ENCODE results near the gene C11orf52.

Gene C11orf52, protein sequence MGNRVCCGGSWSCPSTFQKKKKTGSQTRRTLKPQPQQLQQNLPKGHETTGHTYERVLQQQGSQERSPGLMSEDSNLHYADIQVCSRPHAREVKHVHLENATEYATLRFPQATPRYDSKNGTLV

DNA sequence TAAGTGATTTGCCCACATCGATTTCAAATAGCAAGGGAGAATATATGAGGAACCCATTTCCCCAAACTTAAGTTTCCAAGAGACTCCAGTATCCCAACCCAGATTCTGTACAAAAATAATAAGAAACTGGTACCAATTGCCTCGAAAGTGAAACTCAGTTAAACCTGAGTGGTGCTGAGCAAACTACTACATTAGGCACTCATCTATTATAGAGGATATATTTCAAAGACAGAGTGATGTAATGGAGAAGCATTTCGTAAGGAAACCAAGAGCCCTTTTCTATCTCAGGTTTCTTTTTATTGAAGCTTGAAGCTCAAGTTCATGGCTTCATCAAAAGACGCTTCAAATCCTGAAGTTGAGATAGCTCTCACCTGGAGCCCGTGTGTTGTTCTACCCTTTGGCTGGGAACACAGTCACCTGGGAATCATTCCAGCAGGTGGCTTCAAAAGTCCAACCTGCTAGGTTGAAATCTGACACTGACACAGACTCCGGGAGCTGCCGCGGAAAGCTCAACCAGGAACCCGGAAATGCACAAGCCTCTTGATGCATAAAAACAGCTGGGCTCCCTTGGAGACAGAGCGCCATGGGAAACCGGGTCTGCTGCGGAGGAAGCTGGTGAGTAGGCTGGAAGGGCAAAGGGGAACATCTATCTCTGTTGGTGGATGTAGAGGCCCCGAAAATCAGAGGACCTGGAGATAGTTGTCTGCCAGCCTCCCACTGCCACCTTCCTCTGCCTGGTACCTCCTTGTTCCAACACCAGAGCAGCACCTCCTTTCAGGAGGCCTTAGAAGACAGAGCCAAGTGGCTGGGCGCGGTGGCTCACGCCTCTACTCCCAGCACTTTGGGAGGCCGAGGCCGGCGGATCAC, at the start of gene C11orf52:
Gene C11orf52 (plus strand): TSS at position 524 of the 867 bp plus-strand sequence. CDS start 60 bp downstream, at position 584.
- no peak within 1 kb of the TSS for H3K9ac ChIP-seq
- 0 out of 2 replicates have a peak within 1 kb of the TSS, but pooled peaks have one; percentile 21 for H3K4me2 ChIP-seq
- H2AFZ ChIP-seq (ENCODE audit: low read depth), result no peak within 1 kb of the TSS

DNA sequence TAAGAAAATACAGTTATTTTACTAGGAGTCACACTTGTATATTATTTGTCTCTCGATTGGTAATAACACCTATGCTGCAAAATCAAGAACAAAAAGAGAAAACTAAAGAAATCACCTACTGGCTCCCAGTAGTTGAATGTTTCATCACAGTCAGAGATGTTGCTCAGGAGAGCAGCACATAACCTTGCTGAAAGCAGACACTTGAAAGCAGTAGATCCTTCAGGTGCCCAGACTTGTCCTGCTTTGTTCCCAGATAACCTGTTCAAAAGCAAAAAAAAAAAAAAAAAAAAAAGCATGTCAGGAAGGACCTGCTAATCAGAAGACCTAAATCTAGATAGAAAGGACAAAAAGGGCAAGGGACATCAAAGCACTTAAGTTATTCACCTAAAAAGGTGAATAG, 48.6 kb upstream of the C11orf52 start:
- H3K4me3 ChIP-seq (IDR thresholded peaks at IDR 0.05; ENCODE audit: insufficient read depth, low read depth, low read length), result no peak overlapping the region
- H4K20me1 ChIP-seq (ENCODE audit: insufficient read depth), result no peaks in the 10 kb centered on the region
- H3K4me2 ChIP-seq, result peak overlapping the region; percentile 67
- no peaks in the 10 kb centered on the region for H3K27me3 ChIP-seq (ENCODE audit: insufficient read depth, low read depth)
- H3K36me3 ChIP-seq (ENCODE audit: insufficient read depth), result no peaks in the 10 kb centered on the region
- H3K4me1 ChIP-seq (ENCODE audit: low read depth, poor library complexity, severe bottlenecking), result peaks cover 16% of the 10 kb centered on the region
- H3K79me2 ChIP-seq (ENCODE audit: insufficient read depth, low read depth), result no peaks in the 10 kb centered on the region; the same call in 1 of the 2 replicates
- H3K9ac ChIP-seq, result 0 out of 2 replicates have a peak overlapping the region, but pooled peaks have one; percentile 49
- TF ChIP-seq, protein P1, sequence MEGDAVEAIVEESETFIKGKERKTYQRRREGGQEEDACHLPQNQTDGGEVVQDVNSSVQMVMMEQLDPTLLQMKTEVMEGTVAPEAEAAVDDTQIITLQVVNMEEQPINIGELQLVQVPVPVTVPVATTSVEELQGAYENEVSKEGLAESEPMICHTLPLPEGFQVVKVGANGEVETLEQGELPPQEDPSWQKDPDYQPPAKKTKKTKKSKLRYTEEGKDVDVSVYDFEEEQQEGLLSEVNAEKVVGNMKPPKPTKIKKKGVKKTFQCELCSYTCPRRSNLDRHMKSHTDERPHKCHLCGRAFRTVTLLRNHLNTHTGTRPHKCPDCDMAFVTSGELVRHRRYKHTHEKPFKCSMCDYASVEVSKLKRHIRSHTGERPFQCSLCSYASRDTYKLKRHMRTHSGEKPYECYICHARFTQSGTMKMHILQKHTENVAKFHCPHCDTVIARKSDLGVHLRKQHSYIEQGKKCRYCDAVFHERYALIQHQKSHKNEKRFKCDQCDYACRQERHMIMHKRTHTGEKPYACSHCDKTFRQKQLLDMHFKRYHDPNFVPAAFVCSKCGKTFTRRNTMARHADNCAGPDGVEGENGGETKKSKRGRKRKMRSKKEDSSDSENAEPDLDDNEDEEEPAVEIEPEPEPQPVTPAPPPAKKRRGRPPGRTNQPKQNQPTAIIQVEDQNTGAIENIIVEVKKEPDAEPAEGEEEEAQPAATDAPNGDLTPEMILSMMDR (conservative IDR thresholded peaks at IDR 0.05; ENCODE audit: low read depth, low read length), result no peak
- peak overlapping the region; percentile 27; the same call in 1 of the 2 replicates for H3K27ac ChIP-seq
- peak overlapping the region; percentile 93; the same call in 1 of the 2 replicates for H2AFZ ChIP-seq (ENCODE audit: low read depth)

More for the DNA sequence above, at the start of gene C11orf52:
- Histone ChIP-seq H3K4me3 (IDR thresholded peaks at IDR 0.05; ENCODE audit: insufficient read depth, low read depth, low read length) (no peak within 1 kb of the TSS), H3K36me3 (ENCODE audit: insufficient read depth) (no peaks in the 10 kb centered on the region), H3K27ac (no peak within 1 kb of the TSS), H3K79me2 (ENCODE audit: insufficient read depth, low read depth) (no peaks in the 10 kb centered on the region), H4K20me1 (ENCODE audit: insufficient read depth) (no peaks in the 10 kb centered on the region), H3K4me1 (ENCODE audit: low read depth, poor library complexity, severe bottlenecking) (peaks cover 11% of the 10 kb centered on the region), H3K27me3 (ENCODE audit: insufficient read depth, low read depth) (no peaks in the 10 kb centered on the region)
- TF ChIP-seq, protein P1 (conservative IDR thresholded peaks at IDR 0.05; ENCODE audit: low read depth, low read length), result no peak

DNA sequence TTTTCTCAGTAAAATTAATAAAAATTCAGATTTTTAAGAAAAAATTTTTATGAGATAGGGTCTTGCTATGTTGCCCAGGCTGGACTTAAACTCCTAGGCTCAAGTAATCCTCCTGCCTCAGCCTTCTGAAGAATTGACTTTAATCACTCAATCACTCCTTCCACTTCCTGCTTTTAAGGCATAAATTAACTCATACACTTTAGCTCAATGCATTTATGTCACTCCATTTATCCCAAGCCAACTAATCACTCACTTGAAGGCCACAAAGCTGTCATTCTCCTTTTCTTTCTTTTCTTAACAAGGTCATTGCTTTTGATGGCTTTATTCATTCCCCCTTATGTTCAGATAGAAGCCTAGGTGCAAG, 48.2 kb upstream of the C11orf52 start:
- Histone ChIP-seq H3K9ac (peak overlapping the region; percentile 49; the same call in 1 of the 2 replicates), H3K27me3 (ENCODE audit: insufficient read depth, low read depth) (no peaks in the 10 kb centered on the region), H3K4me1 (ENCODE audit: low read depth, poor library complexity, severe bottlenecking) (peaks cover 16% of the 10 kb centered on the region), H2AFZ (ENCODE audit: low read depth) (peak overlapping the region; percentile 93; the same call in 1 of the 2 replicates), H3K36me3 (ENCODE audit: insufficient read depth) (no peaks in the 10 kb centered on the region), H3K4me3 (IDR thresholded peaks at IDR 0.05; ENCODE audit: insufficient read depth, low read depth, low read length) (peak overlapping the region; percentile 71), H3K27ac (peak overlapping the region; percentile 27; the same call in 1 of the 2 replicates), H3K79me2 (ENCODE audit: insufficient read depth, low read depth) (no peaks in the 10 kb centered on the region; the same call in 1 of the 2 replicates), H3K4me2 (peak overlapping the region; percentile 67), H4K20me1 (ENCODE audit: insufficient read depth) (no peaks in the 10 kb centered on the region)
- TF ChIP-seq, protein P1 (conservative IDR thresholded peaks at IDR 0.05; ENCODE audit: low read depth, low read length), result no peak

DNA sequence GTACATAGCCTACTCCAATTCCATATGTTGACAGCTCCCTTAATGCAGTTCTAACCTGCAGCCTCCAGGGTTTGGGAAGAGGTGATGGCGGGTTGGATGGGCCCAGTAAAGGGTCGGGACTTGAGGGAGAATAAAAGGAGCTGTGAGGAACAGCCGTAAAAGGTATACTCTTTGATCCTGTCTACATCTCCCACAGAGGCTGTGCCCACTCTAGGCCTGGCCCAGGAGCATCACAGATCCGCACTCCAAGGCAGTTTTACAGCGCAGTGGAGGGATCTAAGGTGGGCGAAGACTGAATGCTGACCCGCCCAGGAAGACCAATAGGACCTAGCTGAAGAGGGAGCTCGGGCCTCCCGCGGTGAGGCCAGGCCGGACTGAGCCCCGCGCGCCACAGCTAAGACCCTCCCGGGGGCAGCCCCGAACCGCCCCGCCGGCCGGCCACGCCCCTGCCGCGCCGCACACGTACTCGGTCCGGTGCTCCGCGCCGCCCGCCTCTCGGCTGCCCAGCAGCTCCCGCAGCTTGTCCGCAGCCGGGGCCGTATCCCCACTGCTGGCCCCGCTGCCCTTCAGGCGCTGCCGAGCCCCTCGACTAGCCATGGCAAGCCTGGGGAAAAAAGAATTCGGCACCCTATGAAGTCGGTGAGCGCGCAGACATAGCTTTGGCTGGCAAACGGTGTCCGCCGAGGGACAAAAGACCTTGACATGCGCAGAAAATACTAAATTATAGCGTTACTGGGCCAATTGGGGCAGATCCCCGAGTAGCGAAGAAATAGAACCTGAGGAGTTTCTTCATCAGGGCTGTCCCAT, 47.6 kb upstream of the C11orf52 start, which contains the start of gene ALG9:
Gene ALG9 (minus strand): TSS at position 696 of the 807 bp plus-strand sequence. CDS start 99 bp downstream, at position 597.
- Histone ChIP-seq H3K27me3 (ENCODE audit: insufficient read depth, low read depth) (no peaks in the 10 kb centered on the region), H3K36me3 (ENCODE audit: insufficient read depth) (no peaks in the 10 kb centered on the region), H3K9ac (peak within 1 kb of the TSS; percentile 49; the same call in 1 of the 2 replicates), H2AFZ (ENCODE audit: low read depth) (peak within 1 kb of the TSS; percentile 93), H3K27ac (peak within 1 kb of the TSS; percentile 27; the same call in 1 of the 2 replicates), H3K4me1 (ENCODE audit: low read depth, poor library complexity, severe bottlenecking) (peaks cover 16% of the 10 kb centered on the region), H3K4me2 (peak within 1 kb of the TSS; percentile 91), H3K4me3 (IDR thresholded peaks at IDR 0.05; ENCODE audit: insufficient read depth, low read depth, low read length) (peak within 1 kb of the TSS; percentile 71), H3K79me2 (ENCODE audit: insufficient read depth, low read depth) (no peaks in the 10 kb centered on the region; the same call in 1 of the 2 replicates), H4K20me1 (ENCODE audit: insufficient read depth) (no peaks in the 10 kb centered on the region)
- TF ChIP-seq, protein P1 (conservative IDR thresholded peaks at IDR 0.05; ENCODE audit: low read depth, low read length), result 0 out of 2 replicates have a peak, but pooled peaks have one; percentile 24

Measured in KMS-11 (cell line).